Neuronal stem cell (in vitro differentiated cells): ENCODE results near the gene IDH3G.

Experiments
- DNase-seq: peaks from one replicate; pipeline ENCODE4 v3.0.0-alpha.2; 2013; ENCODE audit warnings: low spot score
- H2AFZ ChIP-seq: one replicate; pipeline ENCODE4 v1.6.1; 2013; ENCODE audit warnings: mild to moderate bottlenecking, low read length, inconsistent platforms
- H2AK5ac ChIP-seq: 2 replicates; pipeline ENCODE4 v1.6.1; 2013; ENCODE audit warnings: low read depth, mild to moderate bottlenecking, inconsistent platforms, low read length, moderate library complexity, mixed read lengths
- H2BK120ac ChIP-seq: 2 replicates; pipeline ENCODE4 v1.6.1; 2013; ENCODE audit warnings: low read depth, mild to moderate bottlenecking, inconsistent platforms, low read length, moderate library complexity, mixed read lengths
- H2BK12ac ChIP-seq: one replicate; pipeline ENCODE4 v1.6.1; 2013; ENCODE audit warnings: low read length, inconsistent platforms
- H2BK15ac ChIP-seq: 2 replicates; pipeline ENCODE4 v1.6.1; 2013; ENCODE audit warnings: mild to moderate bottlenecking, low read length, inconsistent platforms, mixed read lengths
- H2BK5ac ChIP-seq: one replicate; pipeline ENCODE4 v1.6.1; 2013; ENCODE audit warnings: inconsistent platforms, mild to moderate bottlenecking, low read length, moderate library complexity
- H3K14ac ChIP-seq: one replicate; pipeline ENCODE4 v1.6.1; 2013; ENCODE audit warnings: low read length, inconsistent platforms
- H3K18ac ChIP-seq: 2 replicates; pipeline ENCODE4 v1.6.1; 2013; ENCODE audit warnings: low read length, inconsistent platforms
- H3K23ac ChIP-seq: 2 replicates; pipeline ENCODE4 v1.6.1; 2013; ENCODE audit warnings: low read depth, mild to moderate bottlenecking, mixed read lengths, low read length, inconsistent platforms; ENCODE audit not compliant: poor library complexity
- H3K27ac ChIP-seq: replicated peaks from 3 replicates; pipeline ENCODE4 v1.5.1; 2013; ENCODE audit warnings: low read length, inconsistent platforms
- H3K27me3 ChIP-seq, 3 experiments: 2 replicates each; pipeline ENCODE4 v1.6.1; 2013; ENCODE audit warnings: low read length in 3 of 3, mild to moderate bottlenecking in 2 of 3, inconsistent platforms in 1 of 3, low read depth in 1 of 3, mixed read lengths in 1 of 3, moderate library complexity in 1 of 3; ENCODE audit not compliant: control insufficient read depth in 3 of 3, insufficient read depth in 3 of 3
- H3K36me3 ChIP-seq, 2 donors: replicated peaks in 1 of 2; 2 replicates each; pipeline ENCODE4 v1.6.1; 2013; ENCODE audit warnings: low read length in 2 of 2; ENCODE audit not compliant: control insufficient read depth in 2 of 2, insufficient read depth in 2 of 2
- H3K4ac ChIP-seq: 2 replicates; pipeline ENCODE4 v1.6.1; 2013; ENCODE audit warnings: inconsistent platforms, mild to moderate bottlenecking, low read length, moderate library complexity
- H3K4me1 ChIP-seq, 2 donors: 1 replicate in 1 of 2; 2 replicates in 1 of 2; pipeline ENCODE4 v1.6.1; 2013; ENCODE audit warnings: low read length in 2 of 2, low read depth in 1 of 2; ENCODE audit not compliant: control insufficient read depth in 2 of 2, insufficient read depth in 1 of 2
- H3K4me2 ChIP-seq: one replicate; pipeline ENCODE4 v1.6.1; 2013; ENCODE audit warnings: mild to moderate bottlenecking, low read length, inconsistent platforms; ENCODE audit not compliant: insufficient read depth, poor library complexity, severe bottlenecking
- H3K4me3 ChIP-seq, 2 donors: 2 replicates each; pipeline ENCODE4 v1.5.1; 2013; ENCODE audit warnings: low read length in 2 of 2, mild to moderate bottlenecking in 2 of 2, inconsistent platforms in 1 of 2, moderate library complexity in 1 of 2
- H3K79me1 ChIP-seq: one replicate; pipeline ENCODE4 v1.6.1; 2013; ENCODE audit warnings: low read depth, mild to moderate bottlenecking, inconsistent platforms, low read length, moderate library complexity
- H3K9ac ChIP-seq: one replicate; pipeline ENCODE4 v1.6.1; 2013; ENCODE audit warnings: mild to moderate bottlenecking, low read depth, low read length, inconsistent platforms; ENCODE audit not compliant: poor library complexity
- H3K9me3 ChIP-seq, 2 donors: replicated peaks in 1 of 2; 2 replicates each; pipeline versions ENCODE3 to v1.6.1; 2013; ENCODE audit warnings: low read length in 2 of 2, mild to moderate bottlenecking in 2 of 2, inconsistent platforms in 1 of 2, low read depth in 1 of 2, mixed read lengths in 1 of 2, moderate library complexity in 1 of 2; ENCODE audit not compliant: control insufficient read depth in 2 of 2, insufficient read depth in 1 of 2
- H4K8ac ChIP-seq: one replicate; pipeline ENCODE4 v1.6.1; 2013; ENCODE audit warnings: low read depth, mild to moderate bottlenecking, inconsistent platforms, low read length, moderate library complexity
- H4K91ac ChIP-seq: one replicate; pipeline ENCODE4 v1.6.1; 2013; ENCODE audit warnings: low read length, low read depth, mild to moderate bottlenecking, inconsistent platforms; ENCODE audit not compliant: poor library complexity
- WGBS, 2 donors: extraction: QIAGEN DNeasy Blood & Tissue Kit; methylation state at CpG; one replicate each; pipeline ENCODE4 v1.1.7; 2013; ENCODE audit warnings: missing lambda C conversion rate in 2 of 2, mixed read lengths in 1 of 2; ENCODE audit not compliant: insufficient read length in 2 of 2, insufficient replicate concordance in 1 of 2; ENCODE audit errors: extremely low coverage in 2 of 2; 5-methylcytosine and 5-hydroxymethylcytosine counted together

IDH3G gene

GRCh38 chrX:153769158-153769864, 24.9 kb downstream of the IDH3G start:
- H2BK12ac ChIP-seq, result peak overlapping the region; percentile 73
- no peaks in the 10 kb centered on the region for H3K79me1 ChIP-seq
- no peaks in the 10 kb centered on the region for H3K36me3 ChIP-seq
- no peak overlapping the region for H2BK120ac ChIP-seq
- no peak overlapping the region for H2BK15ac ChIP-seq
- no peak overlapping the region for H3K14ac ChIP-seq
- H3K4ac ChIP-seq, result no peak overlapping the region
- DNase-seq, result no peak
- H3K4me3 ChIP-seq, result no peak overlapping the region
- no peak overlapping the region for H3K23ac ChIP-seq
- H4K8ac ChIP-seq, result peak overlapping the region; percentile 1
- no peak overlapping the region for H4K91ac ChIP-seq
- H3K27me3 ChIP-seq, result no peaks in the 10 kb centered on the region
- H2AK5ac ChIP-seq, result no peak overlapping the region
- WGBS, 2 donors, result no CpG with 5 or more reads among the region's 23 CpGs
- H3K4me2 ChIP-seq, result no peak overlapping the region
- H2AFZ ChIP-seq, result no peak overlapping the region
- peaks cover 7 to 17% of the 10 kb centered on the region in 2 donors for H3K4me1 ChIP-seq
- H3K9me3 ChIP-seq, result no peaks in the 10 kb centered on the region
- no peak overlapping the region for H3K27ac ChIP-seq
- no peak overlapping the region for H3K18ac ChIP-seq
- peak overlapping the region; percentile 12 for H3K9ac ChIP-seq
- H2BK5ac ChIP-seq, result no peak overlapping the region

DNA sequence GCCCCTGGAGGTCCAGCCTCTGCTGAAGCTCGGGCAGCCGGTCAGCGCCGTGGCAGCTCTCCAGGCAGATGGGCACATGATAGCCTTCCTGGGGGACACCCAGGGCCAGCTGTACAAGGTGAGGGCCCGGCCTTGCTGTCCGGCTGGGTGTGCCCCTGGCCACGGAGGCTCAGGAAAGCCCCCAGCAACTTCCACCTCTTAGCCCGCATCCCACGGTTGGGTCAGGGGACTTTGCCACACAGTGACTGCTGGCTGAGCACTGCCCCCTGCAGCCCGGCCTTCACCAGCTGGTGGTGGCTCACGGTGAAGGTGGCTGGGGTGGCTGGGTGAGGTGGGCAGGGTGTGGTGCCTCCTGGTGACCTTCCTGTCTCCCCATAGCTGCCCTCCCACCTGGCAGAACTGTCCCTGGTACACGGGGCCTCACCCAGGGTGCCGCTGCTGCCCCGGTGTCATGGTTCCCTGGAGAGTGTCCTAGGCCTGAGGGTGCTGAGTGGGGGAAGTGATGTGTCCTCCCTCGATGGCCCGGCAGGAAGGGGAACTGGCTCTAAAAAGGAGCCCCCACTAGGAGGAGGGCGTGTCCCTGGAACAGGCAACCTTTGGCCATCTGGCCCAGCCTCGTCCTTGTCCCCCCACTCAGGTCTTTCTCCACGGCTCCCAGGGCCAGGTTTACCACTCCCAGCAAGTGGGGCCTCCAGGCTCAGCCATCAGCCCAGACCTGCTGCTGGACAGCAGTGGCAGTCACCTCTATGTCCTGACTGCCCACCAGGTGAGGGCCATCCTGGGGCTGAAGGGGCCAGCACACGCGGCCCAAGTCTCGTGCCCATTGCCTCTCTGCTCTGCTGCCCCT, 25.6 kb downstream of the IDH3G start:
- WGBS, 2 donors, result no CpG with 5 or more reads among the region's 22 CpGs
- DNase-seq, result no peak

DNA sequence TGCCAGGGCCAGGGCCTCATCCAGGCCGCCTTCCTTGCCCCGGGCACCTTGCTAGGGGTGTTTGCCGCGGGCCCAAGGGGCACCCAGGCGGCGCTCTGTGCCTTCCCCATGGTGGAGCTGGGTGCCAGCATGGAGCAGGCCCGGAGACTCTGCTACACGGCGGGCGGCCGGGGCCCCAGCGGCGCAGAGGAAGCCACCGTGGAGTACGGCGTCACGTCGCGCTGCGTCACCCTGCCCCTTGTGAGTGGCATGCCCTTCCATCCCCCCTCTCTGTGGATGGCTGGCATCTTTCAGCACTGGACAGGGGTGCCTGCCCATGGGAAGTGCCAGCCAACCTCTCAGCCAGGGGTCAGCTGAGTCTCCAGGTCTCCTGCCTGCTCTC, 26.5 kb downstream of the IDH3G start:
- Histone ChIP-seq H3K9me3 (no peaks in the 10 kb centered on the region), H4K91ac (no peak overlapping the region), H3K9ac (no peak overlapping the region), H3K79me1 (no peaks in the 10 kb centered on the region), H2BK5ac (no peak overlapping the region), H3K4ac (no peak overlapping the region), H2BK15ac (no peak overlapping the region), H3K14ac (no peak overlapping the region), H2AK5ac (no peak overlapping the region), H3K27me3 (no peaks in the 10 kb centered on the region), H3K18ac (no peak overlapping the region), H4K8ac (no peak overlapping the region), H2BK120ac (no peak overlapping the region), H3K4me2 (no peak overlapping the region), H3K36me3 (no peaks in the 10 kb centered on the region), H3K4me3 (no peak overlapping the region), H3K27ac (no peak overlapping the region), H3K4me1 (peaks cover 9 to 17% of the 10 kb centered on the region in 2 donors), H3K23ac (no peak overlapping the region), H2BK12ac (peak overlapping the region; percentile 22), H2AFZ (no peak overlapping the region)
- no CpG with 5 or more reads among the region's 20 CpGs for WGBS, 2 donors
- no peak for DNase-seq

More for the DNA sequence above, 25.6 kb downstream of the IDH3G start:
- no peaks in the 10 kb centered on the region for H3K79me1 ChIP-seq
- no peaks in the 10 kb centered on the region for H3K27me3 ChIP-seq
- H3K4me1 ChIP-seq, result peaks cover 9 to 17% of the 10 kb centered on the region in 2 donors
- no peak overlapping the region for H3K9ac ChIP-seq
- H3K18ac ChIP-seq, result no peak overlapping the region
- H3K27ac ChIP-seq, result no peak overlapping the region
- no peak overlapping the region for H2AFZ ChIP-seq
- H2BK120ac ChIP-seq, result no peak overlapping the region
- no peak overlapping the region for H3K23ac ChIP-seq
- H2BK12ac ChIP-seq, result peak overlapping the region; percentile 73
- no peak overlapping the region for H2BK5ac ChIP-seq
- no peak overlapping the region for H2BK15ac ChIP-seq
- no peaks in the 10 kb centered on the region for H3K9me3 ChIP-seq
- H3K4ac ChIP-seq, result no peak overlapping the region
- peak overlapping the region; percentile 1 for H4K8ac ChIP-seq
- H3K4me3 ChIP-seq, result no peak overlapping the region
- H4K91ac ChIP-seq, result no peak overlapping the region
- peak overlapping the region; percentile 46 for H2AK5ac ChIP-seq
- no peak overlapping the region for H3K4me2 ChIP-seq
- no peak overlapping the region for H3K14ac ChIP-seq
- no peaks in the 10 kb centered on the region for H3K36me3 ChIP-seq
